ENCODE results near the gene GPR62. TPM values are rescaled to one million over a fixed set of nuclear protein-coding genes. Genes with fewer than 3 reads are reported as not detected.

GPR62 gene
- total and polyA plus RNA-seq, 2 donors (not counting 3 experiments of a cell fraction or from before 2014, with no cell fraction given): 0.04 to 0.15 TPM

DNA sequence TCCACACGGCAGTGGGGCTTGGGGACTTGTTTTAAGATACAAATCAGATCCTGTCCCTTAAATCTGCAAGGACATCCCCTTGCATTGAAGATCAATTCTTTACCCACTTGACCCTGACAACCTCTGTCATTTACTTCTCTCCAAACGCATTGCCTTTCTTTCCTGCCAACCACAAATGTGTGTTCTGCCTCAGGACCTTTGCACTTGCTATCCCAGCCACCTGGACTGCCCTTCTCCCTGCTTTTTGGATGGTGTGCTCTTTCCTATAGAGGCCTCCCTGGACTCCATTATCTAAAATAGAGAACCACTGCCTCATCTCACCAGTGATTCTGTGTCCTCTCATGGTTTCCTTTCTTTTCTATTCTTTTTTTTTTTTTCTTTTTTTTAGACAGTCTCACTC is 42.0 kb downstream of the GPR62 start:
- peaks cover 19% of the 10 kb centered on the region for H3K4me1 ChIP-seq (ENCODE audit: control insufficient read depth, extremely low read depth, insufficient read depth, low read length)
- no peak overlapping the region for H3K4me2 ChIP-seq (ENCODE audit: insufficient read depth, low read length)
- CTCF ChIA-PET: no interaction called here
- H3K9me3 ChIP-seq (replicated peaks; ENCODE audit: control insufficient read depth, insufficient read depth, low read length): no peaks in the 10 kb centered on the region
- dilution Hi-C loops (cut with MboI; ENCODE audit: extremely low pct_ligation_motif_present, low sequenced_read_pairs) (loop anchor here (10.0 kb wide), 1 partner anchor 148 kb away; no protein-coding TSS in a partner anchor), intact Hi-C loops (cut with micrococcal nuclease) (no loop called here)
- BruUV-seq (replicated peaks): no TSS peak
- no peak for TF ChIP-seq POLR2A (IDR thresholded peaks at IDR 0.05; ENCODE audit: low read depth, low read length)
- H3K9me1 ChIP-seq (replicated peaks; ENCODE audit: control insufficient read depth, extremely low read depth, insufficient read depth, low read length): no peaks in the 10 kb centered on the region
- DNase-seq (ENCODE audit: low read depth, low spot score): no peak
- peaks cover 29% of the 10 kb centered on the region for H3K79me2 ChIP-seq (ENCODE audit: control insufficient read depth, insufficient read depth, low read length)
- peaks cover 11 to 20% of the 10 kb centered on the region in 2 experiments for H3K36me3 ChIP-seq (ENCODE audit: control insufficient read depth in 2 of 2, extremely low read depth in 1 of 2, insufficient read depth in 2 of 2, low read length in 2 of 2)
- H3K27ac ChIP-seq (ENCODE audit: insufficient read depth, low read depth, low read length): no peak overlapping the region
- H3K27me3 ChIP-seq (ENCODE audit: control insufficient read depth in 2 of 2, insufficient read depth in 2 of 2, low read length in 2 of 2): no peaks in the 10 kb centered on the region
- POLR2A ChIA-PET: interaction anchor here (0.6 kb wide), 1 partner anchor 119 kb away, joined by 3 read pairs; no protein-coding TSS in a partner anchor
- FAIRE-seq: no peak
- no peak overlapping the region for H2AFZ ChIP-seq (ENCODE audit: low read depth, low read length)
- no peaks in the 10 kb centered on the region for H4K20me1 ChIP-seq (replicated peaks; ENCODE audit: control insufficient read depth, extremely low read depth, insufficient read depth, low read length)
- no peak overlapping the region for H3K4me3 ChIP-seq (replicated peaks in 1 of 3; ENCODE audit: insufficient read depth in 1 of 3, low read depth in 1 of 3, low read length in 3 of 3)
- H3K9ac ChIP-seq (replicated peaks; ENCODE audit: extremely low read depth, insufficient read depth, low read length): no peak overlapping the region

DNA sequence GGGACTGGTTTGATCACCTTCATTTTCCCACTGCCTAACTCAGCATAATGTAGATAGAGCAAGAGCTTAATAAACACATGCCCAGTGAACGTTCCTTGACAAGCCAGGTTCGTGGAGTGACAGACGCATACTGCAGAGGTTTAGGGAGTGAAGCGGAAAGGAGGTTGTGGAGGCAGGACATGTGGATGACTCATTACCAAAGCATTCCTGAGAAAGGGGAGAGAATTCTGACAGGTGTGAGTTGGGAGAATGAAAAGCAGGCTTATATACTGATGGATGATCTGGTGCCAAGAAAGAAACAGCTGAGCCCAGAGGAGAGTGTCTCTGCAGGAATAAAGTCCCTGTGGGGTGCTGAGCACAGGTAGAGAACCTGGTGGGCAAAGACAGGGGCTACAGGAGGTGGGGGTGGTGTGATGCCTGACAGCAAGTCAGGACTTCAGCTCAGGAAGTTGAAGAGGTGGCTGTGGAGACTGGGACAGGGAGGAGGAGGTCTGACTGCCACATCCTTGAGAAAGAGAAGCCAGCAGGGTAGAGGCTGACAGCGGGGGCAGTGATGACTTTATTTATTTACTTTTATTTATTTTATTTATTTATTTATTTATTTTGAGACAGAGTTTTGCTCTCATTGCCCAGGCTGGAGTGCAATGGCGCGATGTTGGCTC is 42.9 kb downstream of the GPR62 start:
- POLR2A ChIA-PET: interaction anchor here (0.6 to 0.8 kb wide), 2 partner anchors 118 to 122 kb away, joined by 3 read pairs; no protein-coding TSS in a partner anchor
- Histone ChIP-seq H3K9ac (replicated peaks; ENCODE audit: extremely low read depth, insufficient read depth, low read length) (no peak overlapping the region), H3K9me3 (replicated peaks; ENCODE audit: control insufficient read depth, insufficient read depth, low read length) (no peaks in the 10 kb centered on the region), H3K9me1 (replicated peaks; ENCODE audit: control insufficient read depth, extremely low read depth, insufficient read depth, low read length) (no peaks in the 10 kb centered on the region), H3K4me1 (ENCODE audit: control insufficient read depth, extremely low read depth, insufficient read depth, low read length) (peaks cover 19% of the 10 kb centered on the region), H3K4me3 (replicated peaks in 1 of 3; ENCODE audit: insufficient read depth in 1 of 3, low read depth in 1 of 3, low read length in 3 of 3) (no peak overlapping the region), H4K20me1 (replicated peaks; ENCODE audit: control insufficient read depth, extremely low read depth, insufficient read depth, low read length) (no peaks in the 10 kb centered on the region), H3K27me3 (ENCODE audit: control insufficient read depth in 2 of 2, insufficient read depth in 2 of 2, low read length in 2 of 2) (no peaks in the 10 kb centered on the region), H3K4me2 (ENCODE audit: insufficient read depth, low read length) (no peak overlapping the region), H3K27ac (ENCODE audit: insufficient read depth, low read depth, low read length) (no peak overlapping the region), H3K79me2 (ENCODE audit: control insufficient read depth, insufficient read depth, low read length) (peaks cover 22% of the 10 kb centered on the region), H3K36me3 (ENCODE audit: control insufficient read depth in 2 of 2, extremely low read depth in 1 of 2, insufficient read depth in 2 of 2, low read length in 2 of 2) (peaks cover 9 to 13% of the 10 kb centered on the region in 2 experiments), H2AFZ (ENCODE audit: low read depth, low read length) (peak overlapping the region; percentile 1)
- DNase-seq (ENCODE audit: low read depth, low spot score): no peak
- intact Hi-C loops (cut with micrococcal nuclease) (no loop called here), dilution Hi-C loops (cut with MboI; ENCODE audit: extremely low pct_ligation_motif_present, low sequenced_read_pairs) (loop anchor here (10.0 kb wide), 1 partner anchor 147 kb away; no protein-coding TSS in a partner anchor)
- CTCF ChIA-PET: interaction anchor here (1.0 kb wide), 1 partner anchor 130 kb away, joined by 3 read pairs; no protein-coding TSS in a partner anchor
- BruUV-seq (replicated peaks): no TSS peak
- TF ChIP-seq, protein P1, sequence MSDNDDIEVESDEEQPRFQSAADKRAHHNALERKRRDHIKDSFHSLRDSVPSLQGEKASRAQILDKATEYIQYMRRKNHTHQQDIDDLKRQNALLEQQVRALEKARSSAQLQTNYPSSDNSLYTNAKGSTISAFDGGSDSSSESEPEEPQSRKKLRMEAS (IDR thresholded peaks at IDR 0.05; ENCODE audit: insufficient read depth, insufficient read length): no peak
- TF ChIP-seq EZH2 (IDR thresholded peaks at IDR 0.05; ENCODE audit: borderline replicate concordance, low read depth, low read length, severe bottlenecking) (no peak), JUN (IDR thresholded peaks at IDR 0.05; ENCODE audit: borderline replicate concordance, insufficient read depth, insufficient read length, low read depth) (peak; percentile 25), FOS (IDR thresholded peaks at IDR 0.05; ENCODE audit: borderline replicate concordance, insufficient read depth, low read length) (no peak), GATA2 (IDR thresholded peaks at IDR 0.05; ENCODE audit: insufficient read depth, insufficient read length, low read depth, low read length) (no peak)
- TF ChIP-seq, protein P2, sequence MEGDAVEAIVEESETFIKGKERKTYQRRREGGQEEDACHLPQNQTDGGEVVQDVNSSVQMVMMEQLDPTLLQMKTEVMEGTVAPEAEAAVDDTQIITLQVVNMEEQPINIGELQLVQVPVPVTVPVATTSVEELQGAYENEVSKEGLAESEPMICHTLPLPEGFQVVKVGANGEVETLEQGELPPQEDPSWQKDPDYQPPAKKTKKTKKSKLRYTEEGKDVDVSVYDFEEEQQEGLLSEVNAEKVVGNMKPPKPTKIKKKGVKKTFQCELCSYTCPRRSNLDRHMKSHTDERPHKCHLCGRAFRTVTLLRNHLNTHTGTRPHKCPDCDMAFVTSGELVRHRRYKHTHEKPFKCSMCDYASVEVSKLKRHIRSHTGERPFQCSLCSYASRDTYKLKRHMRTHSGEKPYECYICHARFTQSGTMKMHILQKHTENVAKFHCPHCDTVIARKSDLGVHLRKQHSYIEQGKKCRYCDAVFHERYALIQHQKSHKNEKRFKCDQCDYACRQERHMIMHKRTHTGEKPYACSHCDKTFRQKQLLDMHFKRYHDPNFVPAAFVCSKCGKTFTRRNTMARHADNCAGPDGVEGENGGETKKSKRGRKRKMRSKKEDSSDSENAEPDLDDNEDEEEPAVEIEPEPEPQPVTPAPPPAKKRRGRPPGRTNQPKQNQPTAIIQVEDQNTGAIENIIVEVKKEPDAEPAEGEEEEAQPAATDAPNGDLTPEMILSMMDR (IDR thresholded peaks at IDR 0.05; ENCODE audit: extremely low read depth in 1 of 2, insufficient read depth in 1 of 2, low read depth in 1 of 2, low read length in 2 of 2): no peak
- peak; percentile 78 for FAIRE-seq

Data from endothelial cell of umbilical vein (primary cell).